WTC11 (cell line): Measurements from ENCODE around the gene KLF13. TPM values are rescaled to one million over a fixed set of nuclear protein-coding genes. Genes with fewer than 3 reads are reported as not detected.

Source experiments
- ATAC-seq: fragments of 200-7000 bp; cut with Tn5 transposase; 2 replicates; pipeline ENCODE4 v1.10.0; 2021; ENCODE audit warnings: mild to moderate bottlenecking, moderate library complexity
- CTCF ChIA-PET: fragments of 300-600 bp; sonication (Branson Sonifier 250); formaldehyde crosslinking; loops from one replicate; lab custom pipeline; 2021; ENCODE audit warnings: antibody characterized with exemption; lab: Charles Lee
- POLR2A ChIA-PET: fragments of 350-600 bp; sonication (Branson Sonifier 250); formaldehyde crosslinking; loops from one replicate; lab custom pipeline; 2021; ENCODE audit warnings: antibody characterized with exemption; lab: Charles Lee
- DNase-seq: peaks from one replicate; pipeline ENCODE4 v3.0.0; 2021; ENCODE audit warnings: low spot score
- H3K27ac Mint-ChIP-seq: 2 replicates; pipeline ENCODE4 v1.8.0; 2021; ENCODE audit warnings: mixed read lengths
- H3K27me3 Mint-ChIP-seq: 2 replicates; pipeline ENCODE4 v1.8.0; 2021; ENCODE audit warnings: low read depth, mild to moderate bottlenecking, moderate library complexity, mixed read lengths
- H3K36me3 Mint-ChIP-seq: 2 replicates; pipeline ENCODE4 v1.8.0; 2021; ENCODE audit warnings: mixed read lengths
- H3K4me1 Mint-ChIP-seq: 2 replicates; pipeline ENCODE4 v1.8.0; 2022; ENCODE audit warnings: mixed read lengths
- H3K4me3 Mint-ChIP-seq: 2 replicates; pipeline ENCODE4 v1.8.0; 2021; ENCODE audit warnings: mild to moderate bottlenecking, moderate library complexity, mixed read lengths
- H3K9me3 Mint-ChIP-seq: 2 replicates; pipeline ENCODE4 v1.8.0; 2021; ENCODE audit warnings: mixed read lengths
- ATF1 ChIP-seq: sonication (generic); formaldehyde crosslinking; IDR thresholded peaks from 2 replicates; pipeline ENCODE4 v1.8.1; 2023; ENCODE audit warnings: mild to moderate bottlenecking, moderate library complexity, missing genetic modification reagents
- CREM ChIP-seq: sonication (generic); formaldehyde crosslinking; IDR thresholded peaks from 2 replicates; pipeline ENCODE4 v1.8.1; 2022; ENCODE audit warnings: mild to moderate bottlenecking, missing genetic modification reagents, moderate library complexity
- ESRRA ChIP-seq: sonication (generic); formaldehyde crosslinking; IDR thresholded peaks from 2 replicates; pipeline ENCODE4 v1.8.1; 2022; ENCODE audit warnings: mild to moderate bottlenecking, missing genetic modification reagents, borderline replicate concordance
- GABPB1 ChIP-seq: sonication (generic); formaldehyde crosslinking; IDR thresholded peaks from 2 replicates; pipeline ENCODE4 v1.8.1; 2023; ENCODE audit warnings: mild to moderate bottlenecking, missing genetic modification reagents
- MXD4 ChIP-seq: fragments of 250-450 bp; sonication (Bioruptor Pico); IDR thresholded peaks from 2 replicates; pipeline ENCODE4 v1.8.0; 2021; ENCODE audit warnings: mild to moderate bottlenecking, moderate library complexity, borderline replicate concordance
- SMAD4 ChIP-seq: sonication (generic); formaldehyde crosslinking; IDR thresholded peaks from 2 replicates; pipeline ENCODE4 v1.8.0; 2022; ENCODE audit warnings: mild to moderate bottlenecking, missing genetic modification reagents
- total RNA-seq: library from RNA; stranded (reverse); gene quantifications from 3 replicates; pipeline ENCODE4 v1.2.3, GENCODE V29; 2021
- TF ChIP-seq, protein P1 (sequence below): sonication (generic); formaldehyde crosslinking; IDR thresholded peaks from 2 replicates; pipeline ENCODE4 v1.8.1; 2022; ENCODE audit warnings: low read depth, mild to moderate bottlenecking, moderate library complexity, missing genetic modification reagents, borderline replicate concordance
- TF ChIP-seq, protein P2 (sequence below): sonication (generic); formaldehyde crosslinking; IDR thresholded peaks from 2 replicates; pipeline ENCODE4 v1.8.1; 2023; ENCODE audit warnings: mild to moderate bottlenecking, missing genetic modification reagents
- TF ChIP-seq, protein P3 (sequence below): fragments of 250-450 bp; sonication (Bioruptor Pico); IDR thresholded peaks from 2 replicates; pipeline ENCODE4 v1.8.0; 2021; ENCODE audit warnings: mild to moderate bottlenecking
- TF ChIP-seq, protein P4 (sequence below): sonication (generic); formaldehyde crosslinking; IDR thresholded peaks from 2 replicates; pipeline ENCODE4 v1.8.0; 2023; ENCODE audit warnings: mild to moderate bottlenecking, missing genetic modification reagents
- TF ChIP-seq, protein P5 (sequence below): fragments of 250-450 bp; sonication (Bioruptor Pico); IDR thresholded peaks from 2 replicates; pipeline ENCODE4 v1.9.0; 2021; ENCODE audit warnings: mild to moderate bottlenecking, borderline replicate concordance
- TF ChIP-seq, protein P6 (sequence below): fragments of 250-450 bp; sonication (Bioruptor Pico); IDR thresholded peaks from 2 replicates; pipeline ENCODE4 v1.9.0; 2021; ENCODE audit warnings: mild to moderate bottlenecking
- TF ChIP-seq, protein P7 (sequence below): sonication (generic); formaldehyde crosslinking; IDR thresholded peaks from 2 replicates; pipeline ENCODE4 v1.8.1; 2022; ENCODE audit warnings: mild to moderate bottlenecking, missing genetic modification reagents, moderate library complexity, borderline replicate concordance
- TF ChIP-seq, protein P8 (sequence below): fragments of 250-450 bp; sonication (Bioruptor Pico); IDR thresholded peaks from 2 replicates; pipeline ENCODE4 v2.1.2; 2022; ENCODE audit warnings: mild to moderate bottlenecking, moderate library complexity

KLF13 gene
- total RNA-seq, 1 experiment from 2014 or later, result 38.1 TPM

DNA sequence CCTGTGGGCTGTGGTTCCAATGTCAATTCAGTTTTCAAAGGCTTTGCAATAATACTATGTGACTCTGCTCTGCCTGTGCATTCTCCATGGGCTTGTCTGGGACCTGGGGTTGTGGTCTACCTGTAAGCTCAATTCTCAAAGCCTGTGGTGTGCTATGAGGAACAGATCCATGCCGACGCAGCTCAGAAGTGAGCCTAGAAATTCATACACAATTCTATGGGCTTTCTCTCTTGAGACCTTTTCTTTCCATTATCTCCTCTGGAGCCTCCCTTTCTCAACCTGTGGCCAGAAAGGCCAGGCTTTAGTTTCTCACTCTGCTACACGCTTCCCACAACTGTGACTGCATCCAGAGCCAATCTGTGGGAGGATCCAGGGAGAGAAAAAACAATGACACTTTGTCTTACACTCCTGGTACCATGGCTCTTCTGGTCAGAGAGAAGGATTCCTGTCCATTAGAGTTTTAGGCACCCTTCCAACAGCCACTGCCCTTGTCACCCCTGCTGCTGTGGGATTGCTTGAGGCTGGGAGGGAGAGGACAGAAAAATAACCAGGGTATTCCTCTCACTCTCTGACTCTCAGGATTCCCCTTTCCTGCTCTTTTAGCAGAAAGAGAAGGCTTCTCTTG, 34.1 kb upstream of the KLF13 start (continued):
- TF ChIP-seq, protein P1, sequence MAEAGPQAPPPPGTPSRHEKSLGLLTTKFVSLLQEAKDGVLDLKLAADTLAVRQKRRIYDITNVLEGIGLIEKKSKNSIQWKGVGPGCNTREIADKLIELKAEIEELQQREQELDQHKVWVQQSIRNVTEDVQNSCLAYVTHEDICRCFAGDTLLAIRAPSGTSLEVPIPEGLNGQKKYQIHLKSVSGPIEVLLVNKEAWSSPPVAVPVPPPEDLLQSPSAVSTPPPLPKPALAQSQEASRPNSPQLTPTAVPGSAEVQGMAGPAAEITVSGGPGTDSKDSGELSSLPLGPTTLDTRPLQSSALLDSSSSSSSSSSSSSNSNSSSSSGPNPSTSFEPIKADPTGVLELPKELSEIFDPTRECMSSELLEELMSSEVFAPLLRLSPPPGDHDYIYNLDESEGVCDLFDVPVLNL (CRISPR knock-in tag), result no peak
- TF ChIP-seq, protein P2, sequence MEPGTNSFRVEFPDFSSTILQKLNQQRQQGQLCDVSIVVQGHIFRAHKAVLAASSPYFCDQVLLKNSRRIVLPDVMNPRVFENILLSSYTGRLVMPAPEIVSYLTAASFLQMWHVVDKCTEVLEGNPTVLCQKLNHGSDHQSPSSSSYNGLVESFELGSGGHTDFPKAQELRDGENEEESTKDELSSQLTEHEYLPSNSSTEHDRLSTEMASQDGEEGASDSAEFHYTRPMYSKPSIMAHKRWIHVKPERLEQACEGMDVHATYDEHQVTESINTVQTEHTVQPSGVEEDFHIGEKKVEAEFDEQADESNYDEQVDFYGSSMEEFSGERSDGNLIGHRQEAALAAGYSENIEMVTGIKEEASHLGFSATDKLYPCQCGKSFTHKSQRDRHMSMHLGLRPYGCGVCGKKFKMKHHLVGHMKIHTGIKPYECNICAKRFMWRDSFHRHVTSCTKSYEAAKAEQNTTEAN (CRISPR knock-in tag), result no peak
- no peak for TF ChIP-seq ESRRA (CRISPR knock-in tag)
- TF ChIP-seq, protein P3, sequence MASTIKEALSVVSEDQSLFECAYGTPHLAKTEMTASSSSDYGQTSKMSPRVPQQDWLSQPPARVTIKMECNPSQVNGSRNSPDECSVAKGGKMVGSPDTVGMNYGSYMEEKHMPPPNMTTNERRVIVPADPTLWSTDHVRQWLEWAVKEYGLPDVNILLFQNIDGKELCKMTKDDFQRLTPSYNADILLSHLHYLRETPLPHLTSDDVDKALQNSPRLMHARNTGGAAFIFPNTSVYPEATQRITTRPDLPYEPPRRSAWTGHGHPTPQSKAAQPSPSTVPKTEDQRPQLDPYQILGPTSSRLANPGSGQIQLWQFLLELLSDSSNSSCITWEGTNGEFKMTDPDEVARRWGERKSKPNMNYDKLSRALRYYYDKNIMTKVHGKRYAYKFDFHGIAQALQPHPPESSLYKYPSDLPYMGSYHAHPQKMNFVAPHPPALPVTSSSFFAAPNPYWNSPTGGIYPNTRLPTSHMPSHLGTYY (CRISPR knock-in tag), result no peak
- TF ChIP-seq CREM, result no peak

DNA sequence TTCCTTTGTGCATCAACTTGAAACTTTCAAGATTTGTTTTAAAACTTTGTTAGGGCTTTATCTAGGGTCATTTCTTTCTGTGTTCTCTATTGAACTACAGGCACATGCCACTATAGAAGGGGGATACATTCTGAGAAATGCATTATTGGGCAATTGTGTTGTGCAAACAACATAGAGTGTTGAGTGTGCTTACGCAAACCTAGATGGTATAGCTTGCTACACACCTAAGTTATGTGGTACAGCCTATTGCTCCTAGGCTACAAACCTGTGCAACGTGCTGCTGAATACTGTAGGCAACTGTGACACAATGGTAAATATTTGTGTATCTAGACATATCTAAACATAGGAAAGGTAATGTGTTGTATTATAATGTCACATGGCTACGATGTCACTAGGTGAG, 33.0 kb upstream of the KLF13 start:
- POLR2A ChIA-PET, result interaction anchor here (0.7 kb wide), 1 partner anchor 194 kb away, joined by 3 read pairs; no protein-coding TSS in a partner anchor
- Mint-ChIP-seq H3K27me3 (peaks cover 6% of the 10 kb centered on the region; the same call in 1 of the 2 replicates), H3K27ac (no peak overlapping the region)
- TF ChIP-seq GABPB1 (CRISPR knock-in tag), result peak; percentile 84
- TF ChIP-seq ATF1 (CRISPR knock-in tag), result no peak
- TF ChIP-seq, all 79 proteins: peak for 1
- Mint-ChIP-seq H3K4me3 (no peak overlapping the region), H3K4me1 (peaks cover 22% of the 10 kb centered on the region), H3K36me3 (no peaks in the 10 kb centered on the region), H3K9me3 (no peaks in the 10 kb centered on the region)
- no peak for DNase-seq
- CTCF ChIA-PET, result interaction anchor here (0.8 kb wide), 1 partner anchor 10 kb away, joined by 4 read pairs; no protein-coding TSS in a partner anchor
- ATAC-seq, result no peak

DNA sequence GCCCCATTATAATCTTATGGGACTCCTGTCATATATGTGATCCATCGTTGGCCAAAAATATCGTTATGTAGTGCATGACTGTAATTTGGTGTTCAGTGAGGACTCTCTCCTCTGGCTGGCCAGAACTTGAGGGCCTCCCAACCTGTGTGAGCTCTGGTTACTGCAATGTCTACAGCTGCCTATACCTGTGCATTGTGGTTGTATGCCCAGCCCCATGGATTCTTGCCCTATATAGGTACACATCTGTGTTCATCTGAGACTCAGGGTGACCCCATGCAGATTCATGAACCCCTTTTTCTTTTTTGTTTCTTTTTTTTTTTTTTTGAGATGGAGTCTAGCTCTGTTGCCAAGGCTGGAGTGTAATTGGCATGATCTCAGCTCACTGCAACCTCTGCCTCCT, 32.6 kb upstream of the KLF13 start:
- DNase-seq, result no peak
- Mint-ChIP-seq H3K27ac (no peak overlapping the region), H3K4me3 (no peak overlapping the region), H3K36me3 (no peaks in the 10 kb centered on the region), H3K27me3 (peaks cover 6% of the 10 kb centered on the region; the same call in 1 of the 2 replicates), H3K9me3 (no peaks in the 10 kb centered on the region), H3K4me1 (peaks cover 22% of the 10 kb centered on the region)
- no peak for ATAC-seq
- POLR2A ChIA-PET, result interaction anchor here (0.7 kb wide), 1 partner anchor 193 kb away, joined by 3 read pairs; no protein-coding TSS in a partner anchor
- CTCF ChIA-PET, result no interaction called here
- TF ChIP-seq, protein P4, sequence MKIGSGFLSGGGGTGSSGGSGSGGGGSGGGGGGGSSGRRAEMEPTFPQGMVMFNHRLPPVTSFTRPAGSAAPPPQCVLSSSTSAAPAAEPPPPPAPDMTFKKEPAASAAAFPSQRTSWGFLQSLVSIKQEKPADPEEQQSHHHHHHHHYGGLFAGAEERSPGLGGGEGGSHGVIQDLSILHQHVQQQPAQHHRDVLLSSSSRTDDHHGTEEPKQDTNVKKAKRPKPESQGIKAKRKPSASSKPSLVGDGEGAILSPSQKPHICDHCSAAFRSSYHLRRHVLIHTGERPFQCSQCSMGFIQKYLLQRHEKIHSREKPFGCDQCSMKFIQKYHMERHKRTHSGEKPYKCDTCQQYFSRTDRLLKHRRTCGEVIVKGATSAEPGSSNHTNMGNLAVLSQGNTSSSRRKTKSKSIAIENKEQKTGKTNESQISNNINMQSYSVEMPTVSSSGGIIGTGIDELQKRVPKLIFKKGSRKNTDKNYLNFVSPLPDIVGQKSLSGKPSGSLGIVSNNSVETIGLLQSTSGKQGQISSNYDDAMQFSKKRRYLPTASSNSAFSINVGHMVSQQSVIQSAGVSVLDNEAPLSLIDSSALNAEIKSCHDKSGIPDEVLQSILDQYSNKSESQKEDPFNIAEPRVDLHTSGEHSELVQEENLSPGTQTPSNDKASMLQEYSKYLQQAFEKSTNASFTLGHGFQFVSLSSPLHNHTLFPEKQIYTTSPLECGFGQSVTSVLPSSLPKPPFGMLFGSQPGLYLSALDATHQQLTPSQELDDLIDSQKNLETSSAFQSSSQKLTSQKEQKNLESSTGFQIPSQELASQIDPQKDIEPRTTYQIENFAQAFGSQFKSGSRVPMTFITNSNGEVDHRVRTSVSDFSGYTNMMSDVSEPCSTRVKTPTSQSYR, result no peak
- TF ChIP-seq, protein P5, sequence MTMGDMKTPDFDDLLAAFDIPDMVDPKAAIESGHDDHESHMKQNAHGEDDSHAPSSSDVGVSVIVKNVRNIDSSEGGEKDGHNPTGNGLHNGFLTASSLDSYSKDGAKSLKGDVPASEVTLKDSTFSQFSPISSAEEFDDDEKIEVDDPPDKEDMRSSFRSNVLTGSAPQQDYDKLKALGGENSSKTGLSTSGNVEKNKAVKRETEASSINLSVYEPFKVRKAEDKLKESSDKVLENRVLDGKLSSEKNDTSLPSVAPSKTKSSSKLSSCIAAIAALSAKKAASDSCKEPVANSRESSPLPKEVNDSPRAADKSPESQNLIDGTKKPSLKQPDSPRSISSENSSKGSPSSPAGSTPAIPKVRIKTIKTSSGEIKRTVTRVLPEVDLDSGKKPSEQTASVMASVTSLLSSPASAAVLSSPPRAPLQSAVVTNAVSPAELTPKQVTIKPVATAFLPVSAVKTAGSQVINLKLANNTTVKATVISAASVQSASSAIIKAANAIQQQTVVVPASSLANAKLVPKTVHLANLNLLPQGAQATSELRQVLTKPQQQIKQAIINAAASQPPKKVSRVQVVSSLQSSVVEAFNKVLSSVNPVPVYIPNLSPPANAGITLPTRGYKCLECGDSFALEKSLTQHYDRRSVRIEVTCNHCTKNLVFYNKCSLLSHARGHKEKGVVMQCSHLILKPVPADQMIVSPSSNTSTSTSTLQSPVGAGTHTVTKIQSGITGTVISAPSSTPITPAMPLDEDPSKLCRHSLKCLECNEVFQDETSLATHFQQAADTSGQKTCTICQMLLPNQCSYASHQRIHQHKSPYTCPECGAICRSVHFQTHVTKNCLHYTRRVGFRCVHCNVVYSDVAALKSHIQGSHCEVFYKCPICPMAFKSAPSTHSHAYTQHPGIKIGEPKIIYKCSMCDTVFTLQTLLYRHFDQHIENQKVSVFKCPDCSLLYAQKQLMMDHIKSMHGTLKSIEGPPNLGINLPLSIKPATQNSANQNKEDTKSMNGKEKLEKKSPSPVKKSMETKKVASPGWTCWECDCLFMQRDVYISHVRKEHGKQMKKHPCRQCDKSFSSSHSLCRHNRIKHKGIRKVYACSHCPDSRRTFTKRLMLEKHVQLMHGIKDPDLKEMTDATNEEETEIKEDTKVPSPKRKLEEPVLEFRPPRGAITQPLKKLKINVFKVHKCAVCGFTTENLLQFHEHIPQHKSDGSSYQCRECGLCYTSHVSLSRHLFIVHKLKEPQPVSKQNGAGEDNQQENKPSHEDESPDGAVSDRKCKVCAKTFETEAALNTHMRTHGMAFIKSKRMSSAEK (CRISPR knock-in tag), result no peak
- TF ChIP-seq MXD4 (CRISPR knock-in tag) (no peak), SMAD4 (CRISPR knock-in tag) (no peak)
- TF ChIP-seq, protein P6, sequence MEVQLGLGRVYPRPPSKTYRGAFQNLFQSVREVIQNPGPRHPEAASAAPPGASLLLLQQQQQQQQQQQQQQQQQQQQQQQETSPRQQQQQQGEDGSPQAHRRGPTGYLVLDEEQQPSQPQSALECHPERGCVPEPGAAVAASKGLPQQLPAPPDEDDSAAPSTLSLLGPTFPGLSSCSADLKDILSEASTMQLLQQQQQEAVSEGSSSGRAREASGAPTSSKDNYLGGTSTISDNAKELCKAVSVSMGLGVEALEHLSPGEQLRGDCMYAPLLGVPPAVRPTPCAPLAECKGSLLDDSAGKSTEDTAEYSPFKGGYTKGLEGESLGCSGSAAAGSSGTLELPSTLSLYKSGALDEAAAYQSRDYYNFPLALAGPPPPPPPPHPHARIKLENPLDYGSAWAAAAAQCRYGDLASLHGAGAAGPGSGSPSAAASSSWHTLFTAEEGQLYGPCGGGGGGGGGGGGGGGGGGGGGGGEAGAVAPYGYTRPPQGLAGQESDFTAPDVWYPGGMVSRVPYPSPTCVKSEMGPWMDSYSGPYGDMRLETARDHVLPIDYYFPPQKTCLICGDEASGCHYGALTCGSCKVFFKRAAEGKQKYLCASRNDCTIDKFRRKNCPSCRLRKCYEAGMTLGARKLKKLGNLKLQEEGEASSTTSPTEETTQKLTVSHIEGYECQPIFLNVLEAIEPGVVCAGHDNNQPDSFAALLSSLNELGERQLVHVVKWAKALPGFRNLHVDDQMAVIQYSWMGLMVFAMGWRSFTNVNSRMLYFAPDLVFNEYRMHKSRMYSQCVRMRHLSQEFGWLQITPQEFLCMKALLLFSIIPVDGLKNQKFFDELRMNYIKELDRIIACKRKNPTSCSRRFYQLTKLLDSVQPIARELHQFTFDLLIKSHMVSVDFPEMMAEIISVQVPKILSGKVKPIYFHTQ, result no peak
- TF ChIP-seq, protein P7, sequence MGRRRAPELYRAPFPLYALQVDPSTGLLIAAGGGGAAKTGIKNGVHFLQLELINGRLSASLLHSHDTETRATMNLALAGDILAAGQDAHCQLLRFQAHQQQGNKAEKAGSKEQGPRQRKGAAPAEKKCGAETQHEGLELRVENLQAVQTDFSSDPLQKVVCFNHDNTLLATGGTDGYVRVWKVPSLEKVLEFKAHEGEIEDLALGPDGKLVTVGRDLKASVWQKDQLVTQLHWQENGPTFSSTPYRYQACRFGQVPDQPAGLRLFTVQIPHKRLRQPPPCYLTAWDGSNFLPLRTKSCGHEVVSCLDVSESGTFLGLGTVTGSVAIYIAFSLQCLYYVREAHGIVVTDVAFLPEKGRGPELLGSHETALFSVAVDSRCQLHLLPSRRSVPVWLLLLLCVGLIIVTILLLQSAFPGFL (CRISPR knock-in tag), result no peak
- TF ChIP-seq, protein P8, sequence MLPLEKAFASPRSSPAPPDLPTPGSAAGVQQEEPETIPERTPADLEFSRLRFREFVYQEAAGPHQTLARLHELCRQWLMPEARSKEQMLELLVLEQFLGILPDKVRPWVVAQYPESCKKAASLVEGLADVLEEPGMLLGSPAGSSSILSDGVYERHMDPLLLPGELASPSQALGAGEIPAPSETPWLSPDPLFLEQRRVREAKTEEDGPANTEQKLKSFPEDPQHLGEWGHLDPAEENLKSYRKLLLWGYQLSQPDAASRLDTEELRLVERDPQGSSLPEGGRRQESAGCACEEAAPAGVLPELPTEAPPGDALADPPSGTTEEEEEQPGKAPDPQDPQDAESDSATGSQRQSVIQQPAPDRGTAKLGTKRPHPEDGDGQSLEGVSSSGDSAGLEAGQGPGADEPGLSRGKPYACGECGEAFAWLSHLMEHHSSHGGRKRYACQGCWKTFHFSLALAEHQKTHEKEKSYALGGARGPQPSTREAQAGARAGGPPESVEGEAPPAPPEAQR (CRISPR knock-in tag), result no peak
